Measurements from ENCODE around the gene ANKS3.

The ANKS3 gene

DNA sequence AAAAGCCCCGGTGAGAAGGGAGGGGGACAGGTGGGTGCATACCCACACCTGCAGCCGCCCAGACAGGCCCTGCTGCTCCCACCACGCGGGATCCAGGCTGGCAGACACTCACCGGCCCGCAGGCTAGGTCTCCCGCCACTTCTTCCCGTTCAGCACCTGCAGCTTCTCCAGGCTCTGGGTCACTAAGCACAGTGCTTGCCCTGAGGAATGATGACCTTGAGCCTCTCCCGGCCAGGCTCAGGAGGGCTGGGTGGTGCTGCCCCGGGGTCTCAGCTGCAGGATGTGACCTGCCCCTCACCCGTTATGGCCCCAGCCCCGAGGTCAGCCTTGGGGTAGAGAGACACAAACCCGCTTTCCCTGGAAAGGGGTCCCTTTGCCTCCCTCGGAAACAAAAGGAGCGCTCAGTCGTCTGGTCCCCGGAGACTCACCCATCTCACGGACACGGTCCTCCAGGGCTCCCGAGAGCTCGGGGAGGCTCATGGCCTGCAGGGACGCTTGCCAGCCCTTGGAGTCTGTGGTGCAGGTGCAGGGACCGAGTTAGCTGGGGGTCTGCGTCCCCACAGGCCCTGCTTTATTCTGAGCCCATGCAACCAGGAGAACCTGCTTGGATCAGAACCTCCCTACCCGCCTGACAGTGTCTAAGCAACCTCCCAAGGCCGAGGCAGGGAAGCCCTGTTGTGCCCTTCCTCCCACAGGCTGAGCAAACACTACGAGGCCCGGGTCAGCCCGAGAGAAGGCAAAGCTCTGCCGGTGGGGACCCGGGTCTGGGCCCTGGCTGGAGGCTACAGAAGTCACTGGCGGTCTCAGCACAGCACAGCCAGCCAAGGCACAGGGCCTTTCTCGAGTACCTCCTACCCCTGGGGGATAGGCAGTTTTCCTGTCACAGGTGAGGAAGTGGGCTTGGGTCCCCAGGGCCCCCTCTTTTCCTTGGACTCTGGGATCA, 36.9 kb downstream of the ANKS3 start:
- no peak for DNase-seq (ENCODE audit: low read depth in 2 of 3, low spot score in 2 of 3)

DNA sequence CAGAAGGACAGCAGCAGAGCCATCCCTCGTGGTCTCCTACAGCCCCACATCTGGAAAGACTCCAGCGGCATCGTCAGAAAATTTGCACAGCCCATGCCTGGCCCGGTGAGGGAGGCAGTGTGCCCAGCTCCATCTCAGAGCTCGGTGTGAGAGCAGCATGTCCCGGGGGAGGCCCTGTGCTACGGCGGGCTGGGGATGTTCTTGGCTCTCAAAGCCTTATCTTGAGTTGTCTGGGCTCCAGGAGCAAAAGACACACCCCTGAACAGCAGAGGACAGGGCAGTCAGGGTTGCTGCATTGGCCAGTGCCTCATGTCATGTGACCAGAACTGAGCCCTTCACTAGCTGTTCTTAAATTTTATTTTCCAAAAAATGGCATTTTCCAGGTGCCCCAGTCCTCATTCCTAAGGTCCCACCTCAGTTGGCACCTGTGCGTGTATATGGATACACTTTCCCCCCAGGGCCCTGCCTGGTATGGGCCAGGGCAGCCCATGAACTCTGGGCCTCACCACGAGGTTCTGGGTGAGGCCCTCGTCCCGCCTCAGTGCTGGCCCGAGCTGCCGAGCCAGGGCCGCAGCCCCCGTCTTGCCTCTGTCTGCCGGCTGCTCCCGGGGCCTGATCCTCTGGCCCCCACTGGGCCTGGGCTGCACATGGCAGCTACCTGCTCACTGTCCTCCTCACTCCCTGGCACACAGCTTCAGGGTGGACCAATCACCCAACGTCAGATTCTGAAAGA, 37.7 kb downstream of the ANKS3 start:
- no peak for DNase-seq (ENCODE audit: low read depth in 2 of 3, low spot score in 2 of 3)

DNA sequence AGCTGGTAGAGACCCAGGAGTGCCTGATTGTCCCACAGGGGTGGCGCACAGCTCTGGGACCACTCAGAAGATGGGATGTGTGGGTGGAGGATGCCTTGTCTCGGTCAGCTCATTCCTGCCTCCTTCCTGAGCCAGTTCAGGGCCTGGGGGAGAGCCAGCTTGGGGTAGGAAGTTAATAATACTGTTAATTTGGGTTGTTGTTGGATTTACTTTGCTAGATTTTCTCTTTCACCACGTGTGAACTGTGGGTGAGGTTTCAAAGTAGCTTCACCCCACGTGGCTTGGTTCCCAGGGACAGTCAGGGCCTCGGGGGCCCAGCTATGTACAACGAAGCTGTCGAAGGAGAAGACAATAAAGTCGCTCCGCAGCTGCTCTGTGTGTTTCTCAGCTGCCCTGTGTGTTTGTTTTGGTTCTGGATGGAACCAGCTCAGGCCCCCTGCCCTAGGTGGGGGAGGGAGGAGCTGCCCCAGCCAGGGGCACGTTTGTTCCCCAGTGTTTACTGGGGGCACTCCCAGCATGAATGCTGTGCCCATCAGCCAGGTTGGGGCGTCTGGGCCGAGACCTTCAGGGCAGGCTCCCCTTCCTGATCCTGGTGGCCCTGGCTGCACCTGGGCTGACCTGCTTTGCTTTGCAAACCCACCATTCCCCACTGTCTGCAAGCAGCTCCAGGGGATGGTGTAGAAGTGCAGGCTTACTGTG, 38.4 kb downstream of the ANKS3 start:
- no peak for DNase-seq (ENCODE audit: low read depth in 2 of 3, low spot score in 2 of 3)

GRCh38 chr16:4694642-4695451, 39.2 kb downstream of the ANKS3 start:
- no peak for DNase-seq (ENCODE audit: low read depth in 2 of 3, low spot score in 2 of 3)

DNA sequence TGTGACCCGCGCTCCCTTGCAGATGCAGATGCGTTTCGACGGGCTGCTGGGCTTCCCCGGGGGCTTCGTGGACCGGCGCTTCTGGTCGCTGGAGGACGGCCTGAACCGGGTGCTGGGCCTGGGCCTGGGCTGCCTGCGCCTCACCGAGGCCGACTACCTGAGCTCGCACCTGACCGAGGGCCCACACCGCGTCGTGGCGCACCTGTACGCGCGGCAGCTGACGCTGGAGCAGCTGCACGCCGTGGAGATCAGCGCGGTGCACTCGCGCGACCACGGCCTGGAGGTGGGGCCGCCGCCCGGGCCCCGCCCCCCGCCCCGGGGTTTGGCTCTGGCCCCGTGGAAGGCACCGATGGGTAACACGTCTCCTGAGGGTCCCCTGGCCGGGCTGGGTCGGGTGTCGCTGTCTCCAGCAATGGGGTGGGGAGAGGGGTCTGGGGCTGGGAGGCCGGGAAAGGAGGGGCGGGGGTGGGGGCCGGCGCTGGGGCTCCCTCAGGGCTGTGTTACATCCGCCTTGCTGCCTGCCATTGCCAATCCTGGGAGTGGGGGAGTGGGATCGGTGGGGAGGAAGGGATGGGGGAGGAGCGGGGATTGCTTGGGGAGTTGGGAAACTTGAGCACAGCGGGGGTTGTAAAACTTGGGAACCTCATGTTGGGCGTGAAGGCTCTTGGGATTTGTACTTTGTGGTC, 40.0 kb downstream of the ANKS3 start:
- DNase-seq (ENCODE audit: low read depth in 2 of 3, low spot score in 2 of 3) = no peak

DNA sequence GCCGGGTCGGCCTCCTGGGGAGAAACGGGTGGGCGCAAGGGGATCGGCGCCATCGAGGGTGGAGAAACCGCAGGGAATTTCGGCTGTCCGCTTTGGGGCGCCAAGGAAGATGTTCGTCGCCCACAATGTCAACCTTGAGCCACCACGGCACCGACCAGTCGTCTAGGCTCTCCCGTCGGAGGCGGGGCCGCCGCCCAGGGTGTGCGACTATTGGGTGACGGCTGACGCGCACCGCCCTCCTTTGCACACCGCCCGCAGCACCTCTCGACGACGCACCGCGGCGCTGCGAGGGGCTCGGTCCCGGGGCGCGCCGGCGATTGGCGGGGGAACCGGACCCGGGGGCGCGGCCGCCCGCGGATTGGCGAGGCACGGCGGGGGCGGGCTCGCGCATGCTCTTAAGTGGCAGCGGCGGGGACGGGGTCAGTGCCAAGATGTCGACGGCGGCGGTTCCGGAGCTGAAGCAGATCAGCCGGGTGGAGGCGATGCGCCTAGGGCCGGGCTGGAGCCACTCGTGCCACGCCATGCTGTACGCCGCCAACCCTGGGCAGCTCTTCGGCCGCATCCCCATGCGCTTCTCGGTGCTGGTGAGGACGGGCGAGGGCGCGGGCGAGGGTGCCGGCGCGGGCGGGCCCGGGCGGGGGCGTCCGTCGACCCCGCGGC, 40.6 kb downstream of the ANKS3 start, which contains the start of gene NUDT16L1:
TSS of gene NUDT16L1 (plus strand) at position 267 of the 660 bp plus-strand sequence. CDS start at position 432, 165 bp downstream.
- DNase-seq (ENCODE audit: low read depth in 2 of 3, low spot score in 2 of 3) = peak; percentile 94 to 98 (median 95)

DNA sequence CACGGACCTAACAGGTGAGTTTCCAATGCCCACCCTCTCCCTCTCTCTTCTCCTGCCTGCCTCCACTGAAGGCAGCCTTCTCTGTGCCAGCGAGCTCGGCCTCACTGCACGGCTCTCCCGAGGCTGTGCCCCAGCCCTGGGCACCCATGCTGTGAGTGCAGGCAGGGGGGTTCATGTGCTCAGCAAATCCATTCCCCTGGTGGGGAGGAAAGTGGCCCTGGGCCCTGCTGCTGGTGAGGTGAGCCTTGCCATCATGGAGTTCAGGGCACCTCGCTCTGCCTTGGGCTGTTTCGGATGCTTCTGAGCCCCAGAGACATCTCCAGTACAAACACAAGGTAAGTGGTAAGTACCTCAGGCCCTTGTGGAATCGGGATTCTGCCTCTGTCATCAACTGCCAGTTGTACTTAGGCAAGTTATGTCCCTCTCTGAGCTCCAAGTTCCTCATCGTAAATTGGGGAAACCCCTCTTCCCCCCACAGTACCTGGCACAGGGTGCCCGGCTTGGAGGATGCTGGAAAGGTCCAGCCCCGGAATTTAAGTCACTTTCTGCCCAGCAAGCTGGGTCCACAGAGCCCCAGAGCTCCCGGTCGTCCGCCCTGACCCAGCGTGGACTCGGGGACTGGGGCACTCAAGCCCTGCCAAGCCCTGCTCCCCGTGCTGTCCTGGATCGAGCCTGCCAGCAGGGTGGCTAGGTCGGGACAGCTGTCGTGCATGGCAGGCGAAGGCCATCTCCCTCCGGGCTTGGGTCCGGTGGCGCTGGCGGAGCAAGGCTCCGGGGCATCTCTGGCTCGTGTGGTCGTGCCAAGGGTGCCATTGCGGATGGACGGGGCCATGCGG, 41.4 kb downstream of the ANKS3 start:
- no peak for DNase-seq (ENCODE audit: low read depth in 2 of 3, low spot score in 2 of 3)

GRCh38 chr16:4691666-4692412, 42.2 kb downstream of the ANKS3 start:
- no peak for DNase-seq (ENCODE audit: low read depth in 2 of 3, low spot score in 2 of 3)

DNA sequence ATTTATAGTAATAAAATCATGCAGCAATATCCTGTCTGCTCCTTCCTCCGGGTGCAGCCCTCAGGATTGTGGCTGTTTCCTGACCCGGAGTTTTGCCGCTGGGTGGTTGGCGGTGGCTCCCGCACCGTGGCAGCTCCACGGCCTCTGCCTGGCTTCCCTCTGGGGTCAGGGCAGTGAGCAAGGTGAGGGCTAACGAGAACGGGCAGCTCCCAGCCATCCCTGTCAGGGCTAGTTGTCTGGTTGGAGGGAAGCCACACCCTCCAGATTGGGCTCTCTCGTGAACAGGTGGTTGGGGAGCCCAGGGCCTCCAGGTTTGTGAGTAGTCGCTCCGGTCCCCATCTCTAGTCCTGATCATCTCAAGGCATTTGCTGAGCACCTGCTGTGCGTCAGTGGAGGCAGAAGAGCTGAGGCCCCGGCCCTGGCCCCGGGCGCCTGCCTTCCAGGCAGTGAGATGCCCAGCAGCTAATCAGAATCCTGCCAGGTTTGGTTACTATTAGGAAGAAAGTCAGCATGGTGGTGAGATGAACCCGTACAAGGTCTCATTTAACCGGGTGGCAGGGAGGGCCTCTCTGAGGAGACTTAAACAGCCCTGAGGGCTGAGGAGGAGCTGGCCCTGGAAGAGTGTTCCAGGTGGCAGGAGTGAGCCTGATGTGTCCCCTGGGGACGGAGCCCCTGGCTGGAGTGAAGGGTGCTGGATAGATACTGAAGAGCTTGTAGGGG, 43.0 kb downstream of the ANKS3 start:
- no peak for DNase-seq (ENCODE audit: low read depth in 2 of 3, low spot score in 2 of 3)

DNA sequence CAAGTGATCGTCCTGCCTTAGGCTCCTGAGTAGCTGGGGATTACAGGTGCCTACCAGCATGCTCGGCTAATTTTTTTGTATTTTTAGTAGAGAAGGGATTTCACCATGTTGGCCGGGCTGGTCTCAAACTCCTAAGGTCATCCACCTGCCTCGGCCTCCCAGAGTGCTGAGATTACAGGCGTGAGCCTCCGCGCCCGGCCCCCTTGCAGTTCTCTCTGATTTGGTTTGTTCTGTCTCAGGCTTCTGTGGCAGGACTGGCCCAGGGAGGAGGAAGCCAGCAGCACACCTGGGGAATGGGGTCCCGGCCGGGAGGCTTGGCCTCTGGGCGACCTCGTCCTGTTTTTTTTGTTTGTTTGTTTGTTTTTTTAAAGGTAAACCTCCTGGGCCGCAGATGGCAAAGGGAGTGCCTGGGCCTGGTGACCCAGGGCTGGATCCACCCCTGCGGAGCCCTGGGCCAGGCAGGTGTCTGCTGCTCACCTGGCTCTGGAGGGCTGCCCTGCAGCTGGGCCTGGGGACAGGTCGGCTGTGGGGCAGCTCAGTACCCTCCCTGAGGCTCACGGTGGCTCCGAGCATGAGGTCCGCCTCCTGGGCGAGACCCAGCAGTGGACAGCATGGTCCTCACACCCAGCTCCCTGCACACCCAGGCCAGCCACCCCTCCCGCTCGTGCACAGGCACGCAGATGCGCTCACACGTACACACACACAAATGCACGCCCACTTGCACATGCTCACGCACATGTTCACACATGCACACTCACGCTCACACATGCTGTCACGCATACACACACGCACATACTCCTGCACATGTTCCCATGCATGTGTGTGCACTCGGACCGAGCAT, 44.0 kb downstream of the ANKS3 start:
- DNase-seq (ENCODE audit: low read depth in 2 of 3, low spot score in 2 of 3) = no peak

DNA sequence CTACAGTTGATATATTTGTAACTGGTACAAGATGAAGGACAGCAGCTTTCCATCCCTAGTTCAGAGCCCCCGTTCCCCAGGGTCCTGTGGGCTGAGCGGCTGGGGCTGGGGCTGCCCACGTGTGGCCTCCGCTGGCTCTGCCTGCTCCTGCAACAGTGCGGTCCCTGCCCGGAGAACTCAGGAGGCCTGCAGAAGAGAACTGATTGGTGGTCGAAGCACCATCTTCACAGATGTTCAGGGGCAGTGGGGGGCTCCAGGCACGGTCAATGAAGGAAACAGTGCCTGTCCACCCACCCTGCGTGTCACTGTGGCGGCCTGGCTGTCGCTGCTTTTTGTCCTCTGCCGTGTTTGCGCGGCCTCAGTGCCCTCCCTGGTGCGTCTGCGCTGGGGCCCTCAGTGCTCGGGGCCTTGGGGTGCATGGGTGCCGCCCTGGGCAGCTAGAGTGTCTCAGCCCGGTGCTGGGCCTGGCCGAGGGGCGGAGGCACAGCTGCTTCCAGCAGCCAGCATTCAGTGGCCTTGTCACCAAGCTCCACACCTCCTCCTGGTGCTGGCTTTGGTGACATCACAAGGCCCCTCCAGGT, 44.9 kb downstream of the ANKS3 start:
- no peak for DNase-seq (ENCODE audit: low read depth in 2 of 3, low spot score in 2 of 3)

DNA sequence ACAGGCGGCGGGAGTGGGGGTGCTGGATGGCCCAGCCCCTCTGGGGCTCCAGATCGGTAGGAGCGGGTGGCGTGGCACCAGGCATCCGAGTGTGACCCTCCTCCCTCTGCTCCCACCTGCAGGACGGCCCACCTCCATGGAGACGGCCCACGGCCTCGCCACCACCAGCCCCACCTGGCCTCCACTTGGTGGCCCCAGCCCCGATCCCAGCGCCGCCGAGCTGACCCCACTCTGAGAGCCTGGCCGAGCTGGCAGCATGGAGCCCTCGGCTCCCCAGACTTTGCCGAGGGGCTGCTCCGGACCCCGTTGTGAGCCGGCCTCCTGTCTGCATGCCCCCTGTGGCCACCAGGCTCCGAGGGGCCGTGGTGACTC, 45.4 kb downstream of the ANKS3 start:
- DNase-seq (ENCODE audit: low read depth in 2 of 3, low spot score in 2 of 3) = no peak

GRCh38 chr16:4687946-4688673, 46.0 kb downstream of the ANKS3 start:
- DNase-seq (ENCODE audit: low read depth in 2 of 3, low spot score in 2 of 3) = no peak

- no peak for DNase-seq (ENCODE audit: low read depth in 2 of 3, low spot score in 2 of 3)
Measured at GRCh38 chr16:4687416-4687815, 46.7 kb downstream of the ANKS3 start.

DNA sequence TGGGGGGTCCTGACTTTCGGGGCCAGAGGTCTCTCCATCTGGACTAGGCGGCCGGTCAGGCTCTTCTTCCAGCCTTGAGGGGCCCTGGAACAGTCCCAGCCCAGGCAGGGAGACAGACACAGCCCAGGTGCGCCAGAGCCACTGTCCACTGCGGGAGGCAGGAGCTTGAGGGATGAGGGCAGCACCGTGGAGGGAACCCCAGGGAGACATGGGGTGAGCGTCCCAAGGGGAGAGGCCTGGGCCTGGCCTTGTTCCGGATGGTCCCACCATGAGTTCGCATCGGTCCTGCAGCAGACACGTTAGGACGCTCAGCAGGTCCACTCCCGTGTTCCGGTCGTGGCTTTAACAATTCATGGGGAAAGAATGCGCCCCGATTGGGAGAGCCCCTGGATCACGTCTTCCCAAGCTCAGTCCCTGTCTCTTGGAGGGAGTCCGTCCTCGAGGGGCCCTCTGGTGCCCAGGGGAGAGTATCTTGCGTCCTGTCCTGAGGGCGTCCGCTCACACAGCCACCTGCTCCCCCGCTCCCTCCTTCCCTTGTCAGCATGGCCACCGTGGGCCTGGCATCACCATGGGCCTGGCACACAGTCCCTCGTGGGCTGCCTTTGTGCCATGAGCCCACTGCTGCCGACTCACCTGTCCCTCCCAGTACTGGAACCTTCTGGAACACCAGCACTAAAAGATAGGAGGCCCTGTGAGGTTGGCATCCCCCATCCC, 47.4 kb downstream of the ANKS3 start:
- no peak for DNase-seq (ENCODE audit: low read depth in 2 of 3, low spot score in 2 of 3)
